B cell (primary cell): ENCODE results near the gene LIPJ. TPM values are rescaled to one million over a fixed set of nuclear protein-coding genes. Genes with fewer than 3 reads are reported as not detected.

Source experiments
- ATAC-seq: fragments of 200-7000 bp; cut with Tn5 transposase; one replicate; pipeline ENCODE4 v1.10.0; 2021; ENCODE audit warnings: low read depth, mild to moderate bottlenecking, moderate number of reproducible peaks, moderate library complexity
- CTCF ChIA-PET: fragments of 350-600 bp; sonication (Branson Sonifier 250); formaldehyde crosslinking; loops from one replicate; lab custom pipeline; 2021; ENCODE audit warnings: antibody characterized with exemption, inconsistent platforms; lab: Charles Lee
- POLR2A ChIA-PET: fragments of 350-600 bp; sonication (Branson Sonifier 250); formaldehyde crosslinking; loops from one replicate; lab custom pipeline; 2021; ENCODE audit warnings: antibody characterized with exemption; lab: Charles Lee
- DNase-seq: peaks from one replicate; pipeline ENCODE4 v3.0.0; 2013
- H2AFZ ChIP-seq: 2 replicates; pipeline ENCODE4 v1.6.1; 2012; ENCODE audit warnings: mild to moderate bottlenecking, low read depth, low read length; ENCODE audit not compliant: insufficient read depth, poor library complexity, severe bottlenecking
- H3K27ac ChIP-seq, 2 donors: 1 replicate in 1 of 2; 2 replicates in 1 of 2; pipeline ENCODE4 v1.5.1; 2012 to 2013; ENCODE audit warnings: low read length in 2 of 2, mild to moderate bottlenecking in 2 of 2, moderate library complexity in 1 of 2
- H3K27me3 ChIP-seq, 4 experiments: fragments of 200-600 bp in 1 of 4; sonication (generic) in 1 of 4; replicated peaks in 1 of 4; 1 replicate in 2 of 4; 2 replicates in 2 of 4; pipeline versions ENCODE4 v1.6.1 to v1.7.0; 2013 to 2016; ENCODE audit warnings: low read length in 3 of 4, mild to moderate bottlenecking in 2 of 4, mixed read lengths in 1 of 4, moderate library complexity in 1 of 4; ENCODE audit not compliant: insufficient read depth in 4 of 4, control insufficient read depth in 3 of 4; ENCODE audit errors: control extremely low read depth in 1 of 4
- H3K36me3 ChIP-seq, 2 experiments: replicated peaks in 1 of 2; 1 replicate in 1 of 2; 2 replicates in 1 of 2; pipeline versions ENCODE4 v1.6.1 to v1.7.1; 2013; ENCODE audit warnings: low read length in 1 of 2; ENCODE audit not compliant: insufficient read depth in 2 of 2, control insufficient read depth in 1 of 2; ENCODE audit errors: control extremely low read depth in 1 of 2, extremely low read depth in 1 of 2
- H3K4me1 ChIP-seq, 2 donors: fragments of 200-600 bp in 1 of 2; sonication (generic) in 1 of 2; 1 replicate in 1 of 2; 2 replicates in 1 of 2; pipeline versions ENCODE4 v1.5.1 to v1.6.1; 2013 to 2017; ENCODE audit warnings: low read length in 2 of 2; ENCODE audit not compliant: control insufficient read depth in 2 of 2, insufficient read depth in 2 of 2
- H3K4me2 ChIP-seq: replicated peaks from 2 replicates; pipeline ENCODE3; 2012; ENCODE audit warnings: mild to moderate bottlenecking, low read depth, low read length; ENCODE audit not compliant: poor library complexity, severe bottlenecking
- H3K4me3 ChIP-seq, 5 experiments: fragments of 200-600 bp in 1 of 5; sonication (generic) in 1 of 5; 1 replicate in 3 of 5; 2 replicates in 2 of 5; pipeline versions ENCODE4 v1.5.1 to v1.7.0; 2011 to 2016; ENCODE audit warnings: low read length in 4 of 5, mild to moderate bottlenecking in 4 of 5, low read depth in 2 of 5, control low read depth in 1 of 5, moderate library complexity in 1 of 5; ENCODE audit not compliant: insufficient read depth in 1 of 5; ENCODE audit errors: control extremely low read depth in 1 of 5, extremely low read depth in 1 of 5
- H3K79me2 ChIP-seq: fragments of 200-600 bp; sonication (generic); one replicate; pipeline ENCODE4 v1.6.0; 2016; ENCODE audit warnings: low read length; ENCODE audit not compliant: control insufficient read depth, insufficient read depth
- H3K9ac ChIP-seq: fragments of 200-600 bp; sonication (generic); 2 replicates; pipeline ENCODE4 v1.6.1; 2017; ENCODE audit warnings: mild to moderate bottlenecking, low read length, moderate library complexity
- H3K9me3 ChIP-seq, 3 donors: one replicate each; pipeline versions ENCODE4 v1.6.1 to v1.7.1; 2013; ENCODE audit warnings: low read length in 2 of 3; ENCODE audit not compliant: control insufficient read depth in 2 of 3, insufficient read depth in 1 of 3; ENCODE audit errors: control extremely low read depth in 1 of 3
- H4K20me1 ChIP-seq: 2 replicates; pipeline ENCODE4 v1.6.0; 2012; ENCODE audit warnings: mild to moderate bottlenecking, low read length; ENCODE audit not compliant: insufficient read depth, control insufficient read depth, poor library complexity, severe bottlenecking
- H3K27ac Mint-ChIP-seq: one replicate; pipeline ENCODE4 v1.8.0; 2021; ENCODE audit warnings: mixed read lengths
- H3K27me3 Mint-ChIP-seq: one replicate; pipeline ENCODE4 v1.8.0; 2021; ENCODE audit warnings: mixed read lengths
- H3K4me1 Mint-ChIP-seq: one replicate; pipeline ENCODE4 v1.8.0; 2021; ENCODE audit warnings: mixed read lengths
- H3K4me3 Mint-ChIP-seq: one replicate; pipeline ENCODE4 v1.8.0; 2021; ENCODE audit warnings: mixed read lengths
- H3K9me3 Mint-ChIP-seq: one replicate; pipeline ENCODE4 v1.8.0; 2022; ENCODE audit warnings: mixed read lengths; ENCODE audit not compliant: insufficient read depth
- CTCF ChIP-seq: fragments of 200-600 bp; IDR thresholded peaks from one replicate; pipeline ENCODE4 v1.8.0; 2022; ENCODE audit warnings: antibody characterized with exemption, mild to moderate bottlenecking
- EZH2 ChIP-seq: IDR thresholded peaks from 2 replicates; pipeline ENCODE4 v1.6.1; 2012; ENCODE audit warnings: borderline replicate concordance, low read depth, mild to moderate bottlenecking, moderate library complexity, low read length; ENCODE audit not compliant: insufficient read depth, poor library complexity, severe bottlenecking
- WGBS: methylation state at CpG from one replicate; pipeline ENCODE4 v1.1.5; 2013; ENCODE audit warnings: missing lambda C conversion rate; ENCODE audit not compliant: insufficient coverage; 5-methylcytosine and 5-hydroxymethylcytosine counted together
- intact Hi-C: fragments of 100-400 bp; cut with micrococcal nuclease; formaldehyde crosslinking; loops from one replicate; pipeline ENCODE4 v1.10.0; 2022
- polyA plus RNA-seq: library from polyadenylated mRNA; depleted of rRNA; stranded (reverse); fragments of >200 nt; gene quantifications from 2 replicates; pipeline ENCODE4 v1.2.3, GENCODE V29; 2012
- small RNA-seq: library from RNA; depleted of rRNA; stranded (forward); fragments of <200 nt; gene quantifications from one replicate; pipeline ENCODE3, GENCODE V24; 2012; ENCODE audit warnings: low replicate concordance, low read depth; ENCODE audit not compliant: insufficient read length
- total RNA-seq, 2 donors: library from RNA; stranded (reverse); fragments of 120-200 nt in 1 of 2; gene quantifications; 1 replicate in 1 of 2; 2 replicates in 1 of 2; pipeline versions ENCODE4 v1.2.3 to v1.2.4, GENCODE V29; 2013 to 2022

The LIPJ gene
- total and polyA plus RNA-seq, 2 donors (not counting 1 experiment from before 2014, with no cell fraction given) = 0.13 to 0.20 TPM

- no peak overlapping the region for H3K4me3 ChIP-seq
- H3K9me3 ChIP-seq = no peaks in the 10 kb centered on the region
- no peaks in the 10 kb centered on the region for H3K36me3 ChIP-seq
- Mint-ChIP-seq H3K4me1 (no peaks in the 10 kb centered on the region), H3K27ac (no peak overlapping the region), H3K9me3 (no peaks in the 10 kb centered on the region), H3K27me3 (peaks cover 7% of the 10 kb centered on the region), H3K4me3 (no peak overlapping the region)
- ChIA-PET POLR2A (no interaction called here), CTCF (no interaction called here)
- H2AFZ ChIP-seq = no peak overlapping the region
- H3K79me2 ChIP-seq = no peaks in the 10 kb centered on the region
- no peaks in the 10 kb centered on the region for H3K27me3 ChIP-seq
- no peak overlapping the region for H3K27ac ChIP-seq
- intact Hi-C loops = no loop called here
- DNase-seq (no peak), ATAC-seq (no peak)
- TF ChIP-seq CTCF (no peak), EZH2 (no peak)
- no peaks in the 10 kb centered on the region for H4K20me1 ChIP-seq
- WGBS = no CpG with 5 or more reads among the region's 2 CpGs
- H3K9ac ChIP-seq = no peak overlapping the region
- no peaks in the 10 kb centered on the region for H3K4me1 ChIP-seq
- no peak overlapping the region for H3K4me2 ChIP-seq
Measured at GRCh38 chr10:88652616-88653015, 66.1 kb downstream of the LIPJ start.

Small RNA genes lying within 50 kb of the gene (small RNA-seq; reads per million reads assigned to genes)
- gene RF00019 = not detected

Other genes with a start within 250 kb of the LIPJ start
- 7.5 and 7.9 TPM in 2 replicates for gene RNLS, start 3.4 kb upstream of the LIPJ start, total RNA-seq
- 2.0 and 3.5 TPM in 2 replicates for gene RNLS, start 3.4 kb upstream of the LIPJ start, polyA plus RNA-seq
- gene LIPF, start 77.7 kb downstream of the LIPJ start, total RNA-seq = not detected in 2 replicates
- gene LIPF, start 77.7 kb downstream of the LIPJ start, polyA plus RNA-seq = not detected in 2 replicates
- gene LIPK, start 119.5 kb downstream of the LIPJ start, total RNA-seq = not detected in 2 replicates
- not detected in 2 replicates for gene LIPK, start 119.5 kb downstream of the LIPJ start, polyA plus RNA-seq
- gene LIPN, start 173.3 kb downstream of the LIPJ start, total RNA-seq = not detected in 2 replicates
- gene LIPN, start 173.3 kb downstream of the LIPJ start, polyA plus RNA-seq = 0.12 TPM in 1 of 2 replicates, not detected in the other
- gene LIPM, start 216.0 kb downstream of the LIPJ start, total RNA-seq = not detected in 2 replicates
- not detected in 2 replicates for gene LIPM, start 216.0 kb downstream of the LIPJ start, polyA plus RNA-seq